Heart right ventricle (tissue), 16 donors: ENCODE results near the gene WHRN. TPM values are rescaled to one million over a fixed set of nuclear protein-coding genes. Genes with fewer than 3 reads are reported as not detected.

Experiments
- ATAC-seq, 8 donors: fragments of 200-7000 bp; cut with Tn5 transposase; one replicate each; pipeline ENCODE4 v1.9.1; 2020; ENCODE audit warnings: mild to moderate bottlenecking in 8 of 8, moderate library complexity in 8 of 8, moderate number of reproducible peaks in 1 of 8
- DNase-seq, 2 donors: peaks; one replicate each; pipeline ENCODE4 v3.0.0-alpha.2; 2020
- H3K27ac ChIP-seq, 10 donors: fragments of 200-600 bp; sonication (generic) in 2 of 10; one replicate each; pipeline versions ENCODE4 v1.5.0 to v1.8.0; 2020 to 2022; ENCODE audit warnings: mild to moderate bottlenecking in 3 of 10
- H3K27me3 ChIP-seq, 7 donors: fragments of 200-600 bp; one replicate each; pipeline ENCODE4 v1.8.0; 2021 to 2022; ENCODE audit warnings: mild to moderate bottlenecking in 2 of 7
- H3K36me3 ChIP-seq, 9 donors: fragments of 200-600 bp; sonication (generic) in 1 of 9; one replicate each; pipeline versions ENCODE4 v1.5.0 to v1.8.0; 2020 to 2022; ENCODE audit warnings: mild to moderate bottlenecking in 2 of 9
- H3K4me1 ChIP-seq, 9 donors: fragments of 200-600 bp; sonication (generic) in 1 of 9; one replicate each; pipeline versions ENCODE4 v1.5.0 to v1.8.0; 2020 to 2022; ENCODE audit warnings: mild to moderate bottlenecking in 4 of 9
- H3K4me3 ChIP-seq, 10 donors: fragments of 200-600 bp; sonication (generic) in 2 of 10; one replicate each; pipeline versions ENCODE4 v1.5.0 to v1.8.0; 2020 to 2022; ENCODE audit warnings: mild to moderate bottlenecking in 7 of 10, moderate library complexity in 2 of 10
- H3K9me3 ChIP-seq, 11 donors: fragments of 200-600 bp in 10 of 11; sonication (generic) in 2 of 11; one replicate each; pipeline versions ENCODE4 v1.5.0 to v1.8.0; 2013 to 2022; ENCODE audit warnings: mild to moderate bottlenecking in 2 of 11, control low read depth in 1 of 11, moderate library complexity in 1 of 11
- WGBS, 2 donors: extraction: QIAGEN DNeasy Blood & Tissue Kit; methylation state at CpG; one replicate each; pipeline ENCODE4 v1.1.7; 2013; ENCODE audit warnings: inconsistent platforms in 1 of 2; 5-methylcytosine and 5-hydroxymethylcytosine counted together
- intact Hi-C, 10 donors: fragments of 100-400 bp; cut with DNase I; formaldehyde crosslinking; loops; one replicate each; pipeline versions ENCODE4 v1.11.1 to v1.14.2; 2022
- polyA plus RNA-seq, 2 donors: library from polyadenylated mRNA; stranded (reverse); fragments of 200-250 nt; gene quantifications; one replicate each; pipeline ENCODE4 v1.2.3, GENCODE V29; 2013
- total RNA-seq, 10 donors: library from RNA; stranded (reverse); fragmentation: NEBNext Ultra II Directional in 3 of 10; extraction: Animal tissue kit (Norgen Biotek cat#: 25700) in 3 of 10; gene quantifications; one replicate each; pipeline versions ENCODE4 v1.2.1 to v1.2.4, GENCODE V29; 2021 to 2023
- TF ChIP-seq, protein P1 (sequence below), 9 donors: fragments of 200-600 bp; sonication (generic) in 2 of 9; IDR thresholded peaks; one replicate each; pipeline versions ENCODE4 v1.5.0 to v1.8.0; 2021 to 2022; ENCODE audit warnings: antibody characterized with exemption in 9 of 9, mild to moderate bottlenecking in 5 of 9, moderate library complexity in 1 of 9
- donor health status: Arrhythmogenic right ventricular cardiomyopathy.
- donor health status: ischemic (EF 13 %, LVEDD 7.1; RV severe dilation, severe dysfunction).
- donor health status: healthy with polysubstance abuse.
- donor health status: DM: no; HTN: yes; CAD: no.
- donor health status: DM: no; HTN: no; CAD: no.
- donor health status: ischemic (EF 25% LVEDD 6.9; RV normal size, moderate dysfunction).
- donor health status: ischemic (EF 25% LVEDD 5.7; RV mildly dilated, moderate dysfunction).
- donor health status: healthy.
- donor health status: DM: yes; HTN: yes; CAD: no.
- donor health status: Ischemic cardiomyopathy.
- donor health status: ischemic (EF 35%, LVEDD 5.7; RV mildly dilated, moderate dysfunction).
- donor health status: nonischemic (EF 11% LVEDD 7.7; RV severe dilation, severe dysfunction).
- donor health status: DM: yes; HTN: yes; CAD: no.
- donor health status: PGD.
- donor health status: ischemic (EF 29% LVEDD 5.4; RV normal size, mild dysfunction).
- donor health status: nonischemic (EF 23%, LVEDD 6.1; RV moderate dilation, normal function).

Gene WHRN
- total and polyA plus RNA-seq, 12 donors, result 0.13 to 1.3 (median 0.58) TPM; not detected in 1

DNA sequence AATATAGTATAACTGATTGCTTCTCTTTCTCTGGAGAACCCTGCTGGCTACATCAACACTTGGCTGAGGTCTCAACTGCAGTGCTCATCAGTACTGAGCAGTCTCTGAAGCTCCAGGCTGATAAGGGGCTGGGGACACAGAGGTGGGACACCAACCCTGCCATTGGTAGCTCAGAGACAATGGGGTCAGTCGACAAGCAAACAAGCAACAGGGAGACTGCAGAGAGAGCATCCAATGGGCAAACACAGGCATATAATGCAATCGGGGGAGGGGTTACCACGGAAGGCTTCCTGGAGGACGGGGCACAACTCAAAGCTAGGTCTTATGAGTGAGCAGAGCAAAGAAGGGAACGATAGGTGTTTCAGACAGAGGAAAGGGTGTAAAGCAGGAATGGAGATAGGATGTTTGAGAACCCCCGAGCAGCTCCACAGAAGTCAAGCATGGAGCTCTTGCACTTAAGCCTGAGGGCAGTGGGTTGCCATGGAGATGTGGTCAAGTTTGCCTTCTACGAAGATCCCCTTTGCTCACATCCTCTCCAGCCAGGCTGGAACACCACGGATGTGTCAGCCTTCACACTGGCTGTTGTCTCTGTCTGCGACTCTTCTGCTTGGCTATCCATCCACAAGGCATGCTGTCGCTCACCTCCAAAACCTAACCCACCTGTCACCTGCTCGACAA lies 96.0 kb downstream of the WHRN start:
- Histone ChIP-seq H3K27ac (no peak overlapping the region), H3K9me3 (no peaks in the 10 kb centered on the region), H3K4me3 (no peak overlapping the region), H3K4me1 (peaks cover 0 to 14% (median 0%) of the 10 kb centered on the region in 9 donors), H3K27me3 (peaks cover 0 to 3% (median 0%) of the 10 kb centered on the region in 7 donors), H3K36me3 (no peaks in the 10 kb centered on the region)
- intact Hi-C loops, result loop anchor here (5.0 to 10.0 kb wide), 9 partner anchors 176 to 1116 kb away; partner anchors contain the start of genes TEX53 (in 2 of the 10) and ATP6V1G1 (in 1 of the 10)
- ATAC-seq (no peak), DNase-seq (no peak)
- TF ChIP-seq, protein P1, sequence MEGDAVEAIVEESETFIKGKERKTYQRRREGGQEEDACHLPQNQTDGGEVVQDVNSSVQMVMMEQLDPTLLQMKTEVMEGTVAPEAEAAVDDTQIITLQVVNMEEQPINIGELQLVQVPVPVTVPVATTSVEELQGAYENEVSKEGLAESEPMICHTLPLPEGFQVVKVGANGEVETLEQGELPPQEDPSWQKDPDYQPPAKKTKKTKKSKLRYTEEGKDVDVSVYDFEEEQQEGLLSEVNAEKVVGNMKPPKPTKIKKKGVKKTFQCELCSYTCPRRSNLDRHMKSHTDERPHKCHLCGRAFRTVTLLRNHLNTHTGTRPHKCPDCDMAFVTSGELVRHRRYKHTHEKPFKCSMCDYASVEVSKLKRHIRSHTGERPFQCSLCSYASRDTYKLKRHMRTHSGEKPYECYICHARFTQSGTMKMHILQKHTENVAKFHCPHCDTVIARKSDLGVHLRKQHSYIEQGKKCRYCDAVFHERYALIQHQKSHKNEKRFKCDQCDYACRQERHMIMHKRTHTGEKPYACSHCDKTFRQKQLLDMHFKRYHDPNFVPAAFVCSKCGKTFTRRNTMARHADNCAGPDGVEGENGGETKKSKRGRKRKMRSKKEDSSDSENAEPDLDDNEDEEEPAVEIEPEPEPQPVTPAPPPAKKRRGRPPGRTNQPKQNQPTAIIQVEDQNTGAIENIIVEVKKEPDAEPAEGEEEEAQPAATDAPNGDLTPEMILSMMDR (IDR thresholded peaks at IDR 0.05), result no peak
- WGBS, 2 donors, result 68 to 71% methylated on average over 11 of the region's 11 CpGs

DNA sequence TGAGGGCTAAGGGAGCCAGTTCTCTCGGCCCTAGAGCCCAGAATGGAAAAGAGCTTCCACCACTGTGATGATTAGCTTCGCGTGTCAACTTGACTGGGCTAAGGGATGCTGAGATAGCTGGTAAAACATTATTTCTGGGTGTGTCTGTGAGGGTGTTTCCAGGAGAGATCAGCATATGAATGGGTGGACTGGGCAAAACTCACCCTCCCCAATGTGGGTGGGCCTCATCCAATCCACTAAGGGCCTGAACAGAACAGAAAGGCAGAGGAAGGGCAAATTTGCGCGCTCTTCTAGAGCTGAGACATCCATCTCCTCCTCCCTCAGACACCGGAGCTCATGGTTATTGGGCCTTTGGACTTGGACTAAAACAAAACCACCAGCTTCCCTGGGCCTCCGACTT lies 96.6 kb downstream of the WHRN start:
- 83 to 84% methylated on average over 7 of the region's 7 CpGs for WGBS, 2 donors
- intact Hi-C loops, result loop anchor here (5.0 to 10.0 kb wide), 9 partner anchors 176 to 1116 kb away; partner anchors contain the start of genes TEX53 (in 2 of the 10) and ATP6V1G1 (in 1 of the 10)

DNA sequence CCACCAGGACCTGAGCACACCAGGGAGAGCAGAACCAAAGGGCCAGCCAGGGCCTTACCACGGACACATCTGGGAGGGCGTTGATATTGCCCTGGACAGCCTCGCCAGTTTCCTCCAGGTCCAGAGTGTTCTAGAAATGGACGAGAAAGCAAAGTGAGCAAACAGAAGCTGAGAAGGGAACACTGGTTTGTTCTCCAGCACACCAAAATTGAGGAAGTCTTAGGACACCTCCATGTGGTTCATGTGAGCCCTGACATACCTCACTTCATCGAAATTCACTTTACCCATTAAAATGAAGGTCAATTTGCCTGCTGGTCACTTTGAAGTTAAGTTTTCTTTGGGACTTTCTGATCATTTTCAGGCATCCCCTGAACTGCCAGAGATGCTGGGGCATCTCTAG lies 97.4 kb downstream of the WHRN start:
- TF ChIP-seq, protein P1 (IDR thresholded peaks at IDR 0.05), result no peak
- Histone ChIP-seq H3K36me3 (no peaks in the 10 kb centered on the region), H3K4me3 (no peak overlapping the region), H3K27me3 (peaks cover 0 to 3% (median 0%) of the 10 kb centered on the region in 7 donors), H3K9me3 (no peaks in the 10 kb centered on the region), H3K27ac (no peak overlapping the region), H3K4me1 (peaks cover 0 to 6% (median 0%) of the 10 kb centered on the region in 9 donors)
- WGBS, 2 donors, result 84% methylated on average over 5 of the region's 5 CpGs
- no peak for ATAC-seq
- no peak for DNase-seq
- intact Hi-C loops, result loop anchor here (2.0 to 10.0 kb wide), 11 partner anchors 177 to 1117 kb away; partner anchors contain the start of genes TEX53 (in 2 of the 10) and ATP6V1G1 (in 1 of the 10)

More for the DNA sequence above, 96.6 kb downstream of the WHRN start:
- ATAC-seq (no peak), DNase-seq (no peak)
- TF ChIP-seq, protein P1 (IDR thresholded peaks at IDR 0.05), result no peak
- Histone ChIP-seq H3K27me3 (peaks cover 0 to 3% (median 0%) of the 10 kb centered on the region in 7 donors), H3K9me3 (no peaks in the 10 kb centered on the region), H3K4me1 (peaks cover 0 to 8% (median 0%) of the 10 kb centered on the region in 9 donors), H3K27ac (no peak overlapping the region), H3K4me3 (no peak overlapping the region), H3K36me3 (no peaks in the 10 kb centered on the region)

DNA sequence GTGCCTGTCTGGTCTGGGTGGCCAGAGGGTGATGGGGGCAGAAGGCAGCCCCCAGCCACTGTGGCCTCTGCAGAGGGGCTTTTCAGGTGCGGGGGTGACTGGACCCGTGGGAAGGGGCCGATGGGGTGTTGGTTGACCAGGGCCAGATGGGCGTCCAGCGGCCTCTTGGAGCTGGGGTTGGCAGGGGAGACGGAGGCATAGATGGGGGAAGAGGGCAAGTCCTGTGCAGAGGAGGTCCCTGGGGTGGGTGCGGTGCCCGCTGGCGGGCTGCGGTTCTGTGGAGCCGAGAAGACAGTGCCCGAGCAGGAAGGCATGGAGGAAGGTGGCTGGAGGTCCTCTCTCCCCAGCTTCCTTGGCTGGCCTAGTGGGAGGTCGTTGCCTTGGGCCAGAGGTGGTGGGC lies 98.8 kb downstream of the WHRN start:
- H3K4me1 ChIP-seq, result peaks cover 0 to 6% (median 0%) of the 10 kb centered on the region in 9 donors
- H3K27ac ChIP-seq, result no peak overlapping the region
- no peak for ATAC-seq
- H3K27me3 ChIP-seq, result peaks cover 0 to 3% (median 0%) of the 10 kb centered on the region in 7 donors
- no peaks in the 10 kb centered on the region for H3K9me3 ChIP-seq
- TF ChIP-seq, protein P1 (IDR thresholded peaks at IDR 0.05), result no peak
- 87 to 96% methylated on average over 13 of the region's 13 CpGs for whole genome bisulfite sequencing, 2 donors
- no peak for DNase-seq
- intact Hi-C loops, result loop anchor here (2.0 to 10.0 kb wide), 11 partner anchors 178 to 1118 kb away; partner anchors contain the start of genes TEX53 (in 2 of the 10) and ATP6V1G1 (in 1 of the 10)
- H3K4me3 ChIP-seq, result no peak overlapping the region
- H3K36me3 ChIP-seq, result no peaks in the 10 kb centered on the region
